GM12878 (cell line): ENCODE measurements around the gene FKBP8. TPM values are rescaled to one million over a fixed set of nuclear protein-coding genes. Genes with fewer than 3 reads are reported as not detected.
"Not testable (repeated sequence)": the region's sequence is repeated elsewhere in the genome, so short reads cannot be mapped to it uniquely, and the experiment has no call there.

Experiments used
- ATAC-seq: fragments of 200-7000 bp; cut with Tn5 transposase; 3 replicates; pipeline ENCODE4 v1.9.1; 2020; ENCODE audit warnings: mild to moderate bottlenecking, moderate library complexity
- BruUV-seq: library from RNA; stranded (reverse); fragments of 400-500 nt; replicated peaks from 2 replicates; lab custom pipeline; 2021; lab: Mats Ljungman, UMichigan
- CTCF ChIA-PET: fragments of 300-600 bp; sonication (Branson Sonifier 250); formaldehyde crosslinking; extraction: SDS; loops from one replicate; lab custom pipeline; 2021; ENCODE audit warnings: inconsistent platforms; lab: Yijun Ruan, JAX
- POLR2A ChIA-PET: fragments of 350-600 bp; formaldehyde crosslinking; extraction: SDS; loops from one replicate; lab custom pipeline; 2021; ENCODE audit warnings: inconsistent platforms; lab: Charles Lee
- RAD21 ChIA-PET: fragments of 300-600 bp; sonication (Branson Sonifier 250); formaldehyde crosslinking; loops from one replicate; lab custom pipeline; 2023; ENCODE audit warnings: antibody characterized with exemption; ENCODE audit not compliant: unreplicated experiment; lab: Charles Lee
- SMC1A ChIA-PET: fragments of 300-600 bp; sonication (Branson Sonifier 250); formaldehyde crosslinking; loops from one replicate; lab custom pipeline; 2023; ENCODE audit not compliant: unreplicated experiment, uncharacterized antibody; lab: Charles Lee
- DNase-seq: peaks from one replicate; pipeline ENCODE4 v3.0.0-alpha.2; 2011; ENCODE audit warnings: low read depth, low spot score
- FAIRE-seq: peaks from 3 replicates; lab custom pipeline; 2011; peaks lifted over from hg19 to GRCh38; lab: Jason Lieb, UNC
- H2AFZ ChIP-seq: 2 replicates; pipeline ENCODE4 v1.6.0; 2011; ENCODE audit warnings: low read depth, low read length, control low read depth; ENCODE audit not compliant: control insufficient read depth
- H3K27ac ChIP-seq: 2 replicates; pipeline ENCODE4 v1.5.1; 2011; ENCODE audit warnings: control low read depth; ENCODE audit not compliant: control insufficient read depth, insufficient read depth
- H3K27me3 ChIP-seq, 2 experiments: replicated peaks in 1 of 2; 2 replicates each; pipeline versions ENCODE4 v1.6.0 to v1.6.1; 2011; ENCODE audit warnings: low read length in 1 of 2; ENCODE audit not compliant: control insufficient read depth in 2 of 2, insufficient read depth in 2 of 2
- H3K36me3 ChIP-seq, 2 experiments: 2 replicates each; pipeline ENCODE4 v1.5.1; 2011; ENCODE audit warnings: low read length in 1 of 2; ENCODE audit not compliant: control insufficient read depth in 2 of 2, insufficient read depth in 2 of 2
- H3K4me1 ChIP-seq: 2 replicates; pipeline ENCODE4 v1.6.1; 2011; ENCODE audit warnings: mild to moderate bottlenecking, low read length, moderate library complexity, mixed read lengths; ENCODE audit not compliant: control insufficient read depth, insufficient read depth
- H3K4me2 ChIP-seq: 2 replicates; pipeline ENCODE4 v1.6.0; 2011; ENCODE audit warnings: control low read depth; ENCODE audit not compliant: control insufficient read depth, insufficient read depth
- H3K4me3 ChIP-seq: fragments of 200-600 bp; sonication (generic); 2 replicates; pipeline ENCODE4 v1.5.1; 2016
- H3K79me2 ChIP-seq: 2 replicates; pipeline ENCODE4 v1.6.0; 2011; ENCODE audit warnings: low read length; ENCODE audit not compliant: control insufficient read depth, insufficient read depth
- H3K9ac ChIP-seq: 2 replicates; pipeline ENCODE4 v1.8.0; 2011; ENCODE audit warnings: low read length, control low read depth, mixed read lengths; ENCODE audit not compliant: control insufficient read depth, insufficient read depth
- H3K9me3 ChIP-seq: replicated peaks from 3 replicates; pipeline ENCODE4 v1.5.1; 2011; ENCODE audit warnings: mild to moderate bottlenecking, low read length; ENCODE audit not compliant: control insufficient read depth, insufficient read depth
- H4K20me1 ChIP-seq: 2 replicates; pipeline ENCODE4 v1.6.0; 2011; ENCODE audit not compliant: control insufficient read depth, insufficient read depth
- IKZF2 ChIP-seq, 2 experiments: fragments of 450-650 bp; IDR thresholded peaks; 2 replicates each; pipeline ENCODE4 v1.6.1; 2017; ENCODE audit warnings: mild to moderate bottlenecking in 2 of 2, moderate library complexity in 2 of 2
- MLLT1 ChIP-seq: fragments of 450-650 bp; IDR thresholded peaks from 2 replicates; pipeline ENCODE4 v1.6.1; 2016; ENCODE audit warnings: mild to moderate bottlenecking
- SMARCA5 ChIP-seq: fragments of 450-650 bp; IDR thresholded peaks from 2 replicates; pipeline ENCODE4 v1.6.1; 2017; ENCODE audit warnings: mild to moderate bottlenecking
- YY1 ChIP-seq: IDR thresholded peaks from 2 replicates; pipeline ENCODE4 v1.6.1; 2011; ENCODE audit warnings: low read depth, mild to moderate bottlenecking, low read length
- ZBTB33 ChIP-seq: fragments of 450-650 bp; IDR thresholded peaks from 2 replicates; pipeline ENCODE4 v1.6.1; 2017; ENCODE audit warnings: mild to moderate bottlenecking
- ZNF217 ChIP-seq: fragments of 450-650 bp; IDR thresholded peaks from 2 replicates; pipeline ENCODE4 v1.6.1; 2017; ENCODE audit warnings: antibody characterized with exemption, mild to moderate bottlenecking
- WGBS: methylation state at CpG from one replicate; pipeline ENCODE4 v1.1.6; 2016; ENCODE audit warnings: low lambda C conversion rate; ENCODE audit not compliant: insufficient replicate concordance, insufficient coverage; ENCODE audit errors: missing lambda C conversion rate; 5-methylcytosine and 5-hydroxymethylcytosine counted together
- in situ Hi-C: fragments of 300-500 bp; cut with MboI; formaldehyde crosslinking; loops from 9 replicates; pipeline ENCODE4 v1.14.3; 2018; ENCODE audit warnings: mixed read lengths
- intact Hi-C: fragments of 100-400 bp; cut with micrococcal nuclease; formaldehyde crosslinking; loops from one replicate; pipeline ENCODE4 v1.14.2; 2022; ENCODE audit not compliant: unreplicated experiment
- polyA plus RNA-seq, 11 experiments: library from polyadenylated mRNA; depleted of rRNA in 4 of 11; unstranded in 6 of 11; stranded (reverse) in 5 of 11; fragments of >200 nt; fragmentation: Nextera tagmentation in 4 of 11; fragmentation: Illumina TruSeq in 1 of 11; extraction: Ambion mirVana in 4 of 11; extraction: Trizol in 1 of 11; gene quantifications; 1 replicate in 1 of 11; 2 replicates in 10 of 11; pipeline versions ENCODE4 v1.2.1 to v1.2.3, GENCODE V29; 2011 to 2016; ENCODE audit warnings: inconsistent platforms in 2 of 11, missing spikeins in 2 of 11, low read depth in 1 of 11
- total RNA-seq, 4 experiments: library from RNA; depleted of rRNA in 3 of 4; stranded (reverse); fragments of >200 nt in 3 of 4; fragmentation: Illumina TruSeq in 1 of 4; extraction: Trizol in 1 of 4; gene quantifications; 2 replicates each; pipeline versions ENCODE4 v1.2.1 to v1.2.3, GENCODE V29; 2013 to 2021

The FKBP8 gene
- total and polyA plus RNA-seq, 10 of the 15 experiments (the other 5 are each of a cell fraction or from before 2014, with no cell fraction given) = 0.13 to 205 (median 95.4) TPM

- intact Hi-C loops = loop anchor here (1.0 to 2.0 kb wide), 4 partner anchors 34 to 113 kb away; partner anchors contain the start of genes KXD1, REX1BD and UBA52
- ATAC-seq, FAIRE-seq, H3K27me3 ChIP-seq, DNase-seq, H3K9me3 ChIP-seq, H4K20me1 ChIP-seq, H3K36me3 ChIP-seq, in situ Hi-C loops, H3K4me1 ChIP-seq: not testable (repeated sequence)
- H3K4me2 ChIP-seq = peak overlapping the region; percentile 90
- BruUV-seq = TSS peak; percentile 80
- peak overlapping the region; percentile 62 for H3K27ac ChIP-seq
- SMC1A ChIA-PET = interaction anchor here (1.2 to 5.4 kb wide), 4 partner anchors 20 to 65 kb away, joined by 3 to 24 read pairs (median 5); partner anchors contain the start of genes KXD1 and REX1BD
- CTCF ChIA-PET = interaction anchor here (0.6 to 6.5 kb wide), 7 partner anchors 21 to 325 kb away, joined by 3 to 64 read pairs (median 3); partner anchors contain the start of genes FKBP8, KXD1, REX1BD and UBA52
- peak overlapping the region; percentile 58 for H3K9ac ChIP-seq
- 79% methylated on average over 16 of the region's 19 CpGs for WGBS
- peak overlapping the region; percentile 57 for H2AFZ ChIP-seq
- TF ChIP-seq IKZF2 (IDR thresholded peaks at IDR 0.05) (0 out of 4 replicates have a peak, but pooled peaks of 1 of the 2 experiments have one; percentile 18), MLLT1 (peak; percentile 30; the same call in 1 of the 2 replicates), YY1 (peak; percentile 88), SMARCA5 (peak; percentile 94), ZNF217 (0 out of 2 replicates have a peak, but pooled peaks have one; percentile 33), ZBTB33 (0 out of 2 replicates have a peak, but pooled peaks have one; percentile 20)
- RAD21 ChIA-PET = interaction anchor here (0.6 to 5.1 kb wide), 3 partner anchors 21 to 49 kb away, joined by 3 to 26 read pairs (median 9); partner anchors contain the start of genes KXD1 and UBA52
- 0 out of 2 replicates have a peak overlapping the region, but pooled peaks have one; percentile 54 for H3K4me3 ChIP-seq
- H3K79me2 ChIP-seq = peaks cover 38% of the 10 kb centered on the region
- POLR2A ChIA-PET = interaction anchor here (0.6 to 4.7 kb wide), 9 partner anchors 15 to 317 kb away, joined by 3 to 48 read pairs (median 6); partner anchors contain the start of genes FKBP8, KXD1, REX1BD and UBA52
Measured at GRCh38 chr19:18522862-18523440, 20.4 kb downstream of the FKBP8 start.
